Adipocyte (in vitro differentiated cells): ENCODE data around the gene COPRS.

ENCODE experiments used
- DNase-seq: peaks from one replicate; pipeline ENCODE4 v3.0.0-alpha.2; 2015; ENCODE audit warnings: low read depth
- H3K27me3 ChIP-seq: replicated peaks from 2 replicates; pipeline ENCODE4 v1.7.0; 2013; ENCODE audit warnings: mild to moderate bottlenecking, low read length, moderate library complexity; ENCODE audit not compliant: control insufficient read depth, insufficient read depth
- H3K36me3 ChIP-seq: 2 replicates; pipeline ENCODE4 v1.7.0; 2013; ENCODE audit warnings: low read length, mild to moderate bottlenecking, moderate library complexity; ENCODE audit not compliant: control insufficient read depth, insufficient read depth, severe bottlenecking
- H3K4me1 ChIP-seq: 2 replicates; pipeline ENCODE4 v1.7.0; 2013; ENCODE audit warnings: mild to moderate bottlenecking, low read length, moderate library complexity; ENCODE audit not compliant: control insufficient read depth, insufficient read depth
- H3K4me3 ChIP-seq: 2 replicates; pipeline ENCODE4 v1.7.0; 2013; ENCODE audit warnings: mild to moderate bottlenecking, low read length, moderate library complexity
- H3K9ac ChIP-seq: 2 replicates; pipeline ENCODE4 v1.7.0; 2013; ENCODE audit warnings: mild to moderate bottlenecking, low read length, moderate library complexity
- H3K9me3 ChIP-seq: 2 replicates; pipeline ENCODE4 v1.7.0; 2013; ENCODE audit warnings: mild to moderate bottlenecking, low read length, moderate library complexity; ENCODE audit not compliant: control insufficient read depth

The COPRS gene

DNA sequence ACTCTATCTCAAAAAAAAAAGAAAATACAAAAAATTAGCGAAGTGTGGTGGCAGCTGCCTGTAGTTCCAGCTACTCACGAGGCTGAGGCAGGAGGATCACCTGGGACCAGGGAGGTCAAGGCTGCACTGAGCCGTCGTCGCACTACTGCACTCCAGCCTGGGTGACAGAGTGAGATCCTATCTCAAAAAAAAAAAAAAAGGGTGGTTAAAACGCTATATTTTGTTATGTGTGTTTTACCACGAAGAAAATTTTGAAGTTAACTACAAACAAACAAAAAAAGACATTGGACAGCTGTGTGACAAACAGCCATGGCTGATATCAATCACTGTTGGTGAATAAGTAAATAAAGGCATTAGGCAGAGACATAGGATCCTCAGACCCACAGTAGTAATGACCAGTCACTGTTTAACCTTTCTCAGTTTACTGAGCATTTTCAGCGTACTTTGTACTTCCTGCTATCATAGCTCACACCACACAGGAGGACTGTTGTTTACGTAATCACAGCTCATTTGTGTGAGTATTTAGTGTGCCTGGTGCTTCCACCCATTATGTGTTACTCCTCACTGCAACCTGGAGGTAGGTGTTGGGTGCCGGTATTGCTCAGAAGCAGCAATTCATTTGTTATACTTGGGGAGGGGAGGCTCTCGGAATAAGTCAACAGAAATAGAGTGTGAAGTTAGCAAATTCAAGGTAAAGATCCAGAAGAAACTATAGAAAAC is 55.4 kb downstream of the COPRS start:
- H3K27me3 ChIP-seq, result peaks cover 9% of the 10 kb centered on the region
- H3K36me3 ChIP-seq, result no peaks in the 10 kb centered on the region
- H3K4me3 ChIP-seq, result no peak overlapping the region
- DNase-seq, result no peak
- no peak overlapping the region for H3K9ac ChIP-seq
- H3K9me3 ChIP-seq, result no peaks in the 10 kb centered on the region
- H3K4me1 ChIP-seq, result no peaks in the 10 kb centered on the region

- H3K27me3 ChIP-seq, result peaks cover 9% of the 10 kb centered on the region
- H3K9ac ChIP-seq, result no peak overlapping the region
- no peaks in the 10 kb centered on the region for H3K9me3 ChIP-seq
- no peaks in the 10 kb centered on the region for H3K36me3 ChIP-seq
- DNase-seq, result no peak
- peaks cover 6% of the 10 kb centered on the region for H3K4me1 ChIP-seq
- no peak overlapping the region for H3K4me3 ChIP-seq
Observed at GRCh38 chr17:31802502-31802901, 56.5 kb downstream of the COPRS start.
